ENCODE results near the gene HOXA13. TPM values are rescaled to one million over a fixed set of nuclear protein-coding genes. Genes with fewer than 3 reads are reported as not detected.

The HOXA13 gene
- polyA plus RNA-seq, 3 donors from 2014 or later: not detected

DNA sequence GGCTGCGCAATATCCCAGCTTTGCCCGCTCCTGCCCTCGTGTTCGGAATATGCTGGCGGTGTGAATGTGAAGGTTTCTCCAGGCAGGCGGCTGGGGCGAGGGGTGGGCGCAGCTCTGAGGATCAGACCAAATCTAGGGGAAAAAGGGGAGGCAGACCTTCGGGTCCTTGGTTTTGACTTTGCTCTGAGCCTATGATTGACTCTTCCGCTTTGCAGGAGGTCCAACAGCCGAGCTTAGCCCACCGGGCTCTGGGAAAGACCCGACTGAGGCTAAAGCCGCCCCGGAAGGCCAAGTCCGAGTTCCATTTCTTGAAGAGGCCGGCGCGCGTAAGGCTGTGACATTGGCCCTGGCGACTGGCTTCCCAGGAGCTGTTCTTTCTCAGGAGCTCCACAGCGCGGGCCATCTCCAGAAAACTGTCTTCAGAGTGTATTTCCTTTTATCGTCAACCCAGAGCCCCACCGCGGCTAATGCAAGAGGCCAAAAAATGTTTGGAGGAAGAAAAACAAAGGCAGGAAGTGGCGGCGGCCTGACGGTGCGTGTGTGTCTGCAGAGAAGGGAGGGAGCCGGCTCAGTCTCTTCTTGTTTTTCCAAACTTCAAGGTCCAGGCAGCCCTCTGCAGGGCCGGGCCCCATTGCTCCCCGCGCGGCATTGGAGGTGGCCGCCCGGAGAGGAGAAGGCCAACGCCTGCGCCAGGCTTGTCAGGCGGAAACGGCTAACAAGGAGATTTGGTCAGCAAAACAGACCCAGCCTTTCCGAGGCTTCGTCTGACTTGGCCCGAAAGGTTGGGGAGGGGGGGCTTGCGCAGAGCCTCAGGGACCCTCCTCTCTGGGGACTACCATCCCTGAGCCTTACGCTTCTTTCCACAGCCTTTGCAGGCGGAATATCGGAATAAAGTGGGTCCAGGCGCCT, 11.3 kb downstream of the HOXA13 start:
- Mint-ChIP-seq H3K36me3 (no peaks in the 10 kb centered on the region), H3K27me3 (ENCODE audit: low read depth in 3 of 3) (peaks cover 67 to 79% (median 79%) of the 10 kb centered on the region in 3 donors), H3K4me3 (peak overlapping the region; percentile 72 to 93 (median 85)), H3K4me1 (peaks cover 64 to 72% of the 10 kb centered on the region in 2 donors), H3K9me3 (no peaks in the 10 kb centered on the region), H3K27ac (peak overlapping the region in 1 of 6 donors; percentile 57)
- DNase-seq: no peak

DNA sequence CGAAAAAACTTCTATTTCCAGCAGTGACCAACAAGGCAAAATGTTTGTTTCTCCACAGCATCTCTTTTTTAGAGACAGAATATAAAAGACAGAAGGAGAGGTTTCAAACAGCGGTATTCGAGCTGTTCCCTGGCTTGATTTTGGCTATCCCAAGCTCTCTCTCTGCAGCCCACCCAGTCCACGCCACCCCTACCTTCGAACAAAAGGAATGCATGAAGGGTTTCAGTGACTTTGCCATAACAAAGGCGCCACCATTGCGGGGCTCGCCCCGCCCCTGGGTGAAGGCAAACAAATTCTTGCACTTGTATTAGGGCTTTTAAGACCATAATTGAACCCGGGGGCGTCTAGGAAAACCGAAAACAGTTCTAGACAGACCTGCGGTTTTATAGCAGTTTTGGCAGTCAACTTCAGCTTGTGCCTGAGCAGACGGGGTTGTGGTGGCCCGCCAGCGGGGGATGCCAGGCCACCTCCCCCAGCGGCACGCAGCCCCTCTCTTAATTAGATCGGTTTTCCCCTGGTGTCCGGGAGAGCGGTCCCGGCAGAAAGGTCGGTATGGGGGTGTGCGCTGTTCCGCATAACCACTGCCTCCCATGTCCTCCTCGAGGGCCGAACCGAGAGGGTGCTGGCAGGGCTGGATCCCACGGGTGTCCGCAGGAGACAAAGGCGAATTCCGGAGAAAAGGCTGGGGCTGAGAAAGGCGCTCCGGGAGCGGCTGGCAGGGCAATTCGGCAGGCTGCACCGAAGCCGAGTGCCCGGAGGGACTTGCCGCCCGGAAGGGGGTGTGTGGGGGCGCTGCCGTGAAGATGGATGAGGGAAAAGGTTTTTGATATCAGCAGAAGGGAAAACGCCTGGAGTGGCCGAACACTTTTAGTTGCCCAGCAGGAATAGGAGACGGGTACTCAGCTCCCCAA, 12.2 kb downstream of the HOXA13 start:
- peak overlapping the region; percentile 72 to 93 (median 85) for H3K4me3 Mint-ChIP-seq
- no peaks in the 10 kb centered on the region for H3K9me3 Mint-ChIP-seq
- H3K27me3 Mint-ChIP-seq (ENCODE audit: low read depth in 3 of 3): peaks cover 67 to 85% (median 78%) of the 10 kb centered on the region in 3 donors
- no peak overlapping the region for H3K27ac Mint-ChIP-seq
- H3K4me1 Mint-ChIP-seq: peaks cover 59 to 65% of the 10 kb centered on the region in 2 donors
- no peak for DNase-seq
- H3K36me3 Mint-ChIP-seq: no peaks in the 10 kb centered on the region

DNA sequence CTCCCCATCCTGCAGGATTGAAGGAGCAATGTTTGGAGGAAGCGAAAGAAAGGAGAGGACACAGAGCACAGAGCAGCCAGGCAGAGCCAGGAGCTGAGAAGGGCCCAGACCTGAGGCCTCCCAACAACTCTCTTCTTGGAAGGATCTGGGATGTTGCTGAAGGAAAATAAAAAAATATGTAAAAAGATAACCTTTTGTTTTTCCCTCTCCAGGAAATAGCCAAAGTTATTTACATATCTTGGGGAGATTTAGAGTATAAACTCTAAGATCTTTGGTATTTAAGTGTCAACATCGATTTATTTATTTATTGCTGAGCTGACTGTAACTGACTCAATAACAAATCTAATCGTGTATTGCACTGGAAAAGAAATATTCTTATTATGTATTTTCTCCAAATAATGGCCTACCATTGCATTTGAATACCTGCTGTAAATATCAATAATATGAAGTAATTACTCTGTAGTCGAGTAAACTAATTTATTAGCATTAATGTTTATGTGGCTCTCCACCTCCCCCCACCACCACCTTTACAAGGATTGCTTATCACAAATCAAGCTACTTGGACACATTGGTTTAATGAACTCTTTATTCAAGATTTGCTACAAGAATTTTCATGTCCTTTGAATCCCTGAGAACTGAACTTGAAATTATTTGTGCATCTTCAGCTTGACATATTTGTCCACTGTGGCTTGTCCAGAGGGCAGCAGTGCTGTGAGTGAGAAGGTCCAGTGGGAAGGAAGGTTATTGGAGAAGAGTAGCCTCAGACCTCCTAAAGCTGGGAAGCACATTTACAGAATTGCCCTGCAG, 13.0 kb downstream of the HOXA13 start:
- H3K9me3 Mint-ChIP-seq: no peaks in the 10 kb centered on the region
- peak overlapping the region; percentile 12 to 93 (median 72) for H3K4me3 Mint-ChIP-seq
- no peak overlapping the region for H3K27ac Mint-ChIP-seq
- peaks cover 66 to 86% (median 75%) of the 10 kb centered on the region in 3 donors for H3K27me3 Mint-ChIP-seq (ENCODE audit: low read depth in 3 of 3)
- H3K4me1 Mint-ChIP-seq: peaks cover 54 to 62% of the 10 kb centered on the region in 2 donors
- DNase-seq: no peak
- no peaks in the 10 kb centered on the region for H3K36me3 Mint-ChIP-seq

DNA sequence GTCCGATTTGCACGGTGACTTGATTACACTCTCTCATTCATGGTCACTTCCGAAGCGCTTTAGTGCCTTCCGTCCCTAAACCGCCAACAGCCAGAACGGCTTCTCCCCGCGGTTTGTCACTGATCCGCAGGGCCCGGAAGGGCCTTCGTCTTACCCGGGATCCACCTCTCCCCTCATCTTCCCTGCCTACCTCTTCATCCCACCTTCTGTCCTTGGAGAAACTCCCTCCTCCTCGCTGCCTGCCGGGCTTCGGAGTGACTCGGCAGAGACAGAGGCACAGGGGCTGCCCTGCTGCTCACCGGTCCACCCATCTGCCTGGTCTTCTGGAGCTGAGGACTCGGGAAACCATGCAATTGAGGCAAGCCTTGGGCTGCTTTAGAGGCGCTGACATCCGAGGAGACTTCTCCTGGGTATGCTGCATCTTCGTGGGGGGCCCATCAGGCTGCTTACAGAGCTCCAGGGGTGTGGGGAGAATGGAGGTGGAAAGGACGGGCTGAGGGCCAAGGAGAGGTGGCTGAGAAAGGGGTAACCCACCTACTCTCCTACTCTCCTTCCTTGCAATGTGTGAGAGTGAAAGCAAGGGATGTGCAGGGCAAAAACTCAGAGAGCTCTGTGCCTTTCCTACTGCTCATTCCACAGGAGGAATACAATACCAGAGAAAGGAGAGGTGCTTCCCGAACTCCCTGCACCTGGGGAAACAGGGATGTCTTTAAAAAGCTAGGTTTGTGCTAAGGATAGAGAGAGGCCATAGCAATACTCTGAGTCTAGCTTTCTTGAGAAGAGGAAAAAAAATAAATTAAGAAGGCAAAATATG, 13.8 kb downstream of the HOXA13 start:
- Mint-ChIP-seq H3K36me3 (no peaks in the 10 kb centered on the region), H3K4me1 (peaks cover 50 to 62% of the 10 kb centered on the region in 2 donors), H3K4me3 (peak overlapping the region; percentile 81 to 96 (median 86)), H3K27me3 (ENCODE audit: low read depth in 3 of 3) (peaks cover 61 to 82% (median 74%) of the 10 kb centered on the region in 3 donors), H3K9me3 (no peaks in the 10 kb centered on the region), H3K27ac (peak overlapping the region in 2 of 6 donors; percentile 11 to 65)
- no peak for DNase-seq

DNA sequence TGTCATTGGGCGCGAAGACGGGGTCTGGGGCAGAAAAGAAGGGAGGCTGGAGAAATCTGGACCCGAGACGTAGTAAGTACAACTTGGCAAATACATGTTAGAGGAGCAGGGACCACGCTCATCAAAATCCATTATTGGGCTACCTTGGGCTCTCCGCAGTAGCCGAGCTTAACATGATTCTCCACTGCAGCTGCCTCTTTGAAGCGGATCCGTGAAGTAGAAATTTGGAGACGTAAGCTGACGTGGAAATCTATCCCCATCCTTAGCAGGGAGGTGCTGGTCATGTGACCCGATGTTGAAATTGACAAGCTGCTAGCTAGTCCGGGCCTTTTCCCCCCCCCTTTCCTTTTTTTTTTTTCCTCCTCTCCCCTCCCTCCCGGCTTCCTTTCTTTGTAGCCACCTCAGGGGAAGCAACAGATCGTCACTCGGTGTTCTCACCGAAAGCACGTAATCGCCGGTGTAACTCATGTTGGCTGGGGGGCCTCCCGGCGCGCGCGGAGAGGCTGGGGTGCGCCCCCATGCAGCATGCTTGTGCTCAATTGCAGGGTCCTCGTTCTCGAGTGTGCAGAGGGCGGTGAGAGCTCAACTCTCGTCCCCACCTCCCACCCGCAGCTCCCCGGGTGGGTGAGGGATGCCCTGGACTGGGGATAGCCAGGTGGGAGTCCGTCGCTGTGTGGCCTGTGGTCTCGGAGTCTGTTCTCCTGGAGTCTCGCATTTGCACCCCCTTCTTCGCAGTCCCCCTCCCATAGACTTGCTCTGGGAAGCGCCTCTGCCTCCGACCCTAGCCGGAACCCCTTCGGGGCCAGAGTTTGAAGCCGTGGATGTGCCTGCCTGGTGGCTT, 14.7 kb downstream of the HOXA13 start, which contains the start of gene HOXA11:
Gene HOXA11, minus strand, starts transcription at position 220 of the 841 bp plus-strand sequence. Its CDS starts 88 bp downstream, at position 132.
- Mint-ChIP-seq H3K36me3 (no peaks in the 10 kb centered on the region), H3K27ac (peak within 1 kb of the TSS in 4 of 6 donors; percentile 15 to 65 (median 43)), H3K4me1 (peaks cover 52 to 62% of the 10 kb centered on the region in 2 donors), H3K9me3 (no peaks in the 10 kb centered on the region), H3K4me3 (peak within 1 kb of the TSS; percentile 81 to 96 (median 86)), H3K27me3 (ENCODE audit: low read depth in 3 of 3) (peaks cover 57 to 77% (median 68%) of the 10 kb centered on the region in 3 donors)
- no peak for DNase-seq

DNA sequence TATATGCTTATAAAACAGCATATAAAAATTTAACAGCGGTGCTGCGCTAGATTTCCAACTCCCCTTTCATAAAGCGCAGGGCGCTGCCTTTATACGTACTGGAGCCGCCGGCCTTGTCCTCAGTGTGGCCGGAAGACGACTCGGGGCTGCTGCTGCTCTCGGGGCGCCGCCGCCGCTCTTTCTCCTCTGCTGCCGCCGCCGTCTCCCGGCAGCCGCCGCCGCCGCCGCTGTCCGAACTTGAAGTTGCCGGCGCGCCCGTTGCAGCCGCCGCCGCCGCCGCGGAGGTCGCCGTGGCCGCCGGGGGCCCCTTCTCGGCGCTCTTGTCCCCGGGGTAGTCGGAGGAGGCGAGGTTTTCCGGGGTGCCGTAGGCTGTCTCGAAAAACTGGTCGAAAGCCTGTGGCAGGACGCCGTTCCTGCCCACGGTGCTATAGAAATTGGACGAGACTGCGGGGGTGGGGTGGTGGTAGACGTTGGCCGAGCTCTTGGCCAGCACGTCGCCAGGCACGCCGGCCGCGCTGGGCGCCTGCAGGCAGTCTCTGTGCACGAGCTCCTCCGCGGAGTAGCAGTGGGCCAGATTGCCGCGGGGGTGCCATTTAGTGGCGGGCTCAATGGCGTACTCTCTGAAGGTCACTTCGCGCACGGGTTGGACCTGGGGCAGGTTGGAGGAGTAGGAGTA, 15.4 kb downstream of the HOXA13 start:
- Mint-ChIP-seq H3K4me1 (peaks cover 55 to 61% of the 10 kb centered on the region in 2 donors), H3K9me3 (peaks cover 0 to 1% (median 0%) of the 10 kb centered on the region in 6 donors), H3K4me3 (peak overlapping the region; percentile 81 to 96 (median 86)), H3K27me3 (ENCODE audit: low read depth in 3 of 3) (peaks cover 57 to 75% (median 71%) of the 10 kb centered on the region in 3 donors), H3K27ac (peak overlapping the region in 3 of 6 donors; percentile 15 to 65 (median 40)), H3K36me3 (peaks cover 0 to 5% (median 0%) of the 10 kb centered on the region in 3 donors)
- DNase-seq: peak in 2 of 3 donors; percentile 45 to 55

DNA sequence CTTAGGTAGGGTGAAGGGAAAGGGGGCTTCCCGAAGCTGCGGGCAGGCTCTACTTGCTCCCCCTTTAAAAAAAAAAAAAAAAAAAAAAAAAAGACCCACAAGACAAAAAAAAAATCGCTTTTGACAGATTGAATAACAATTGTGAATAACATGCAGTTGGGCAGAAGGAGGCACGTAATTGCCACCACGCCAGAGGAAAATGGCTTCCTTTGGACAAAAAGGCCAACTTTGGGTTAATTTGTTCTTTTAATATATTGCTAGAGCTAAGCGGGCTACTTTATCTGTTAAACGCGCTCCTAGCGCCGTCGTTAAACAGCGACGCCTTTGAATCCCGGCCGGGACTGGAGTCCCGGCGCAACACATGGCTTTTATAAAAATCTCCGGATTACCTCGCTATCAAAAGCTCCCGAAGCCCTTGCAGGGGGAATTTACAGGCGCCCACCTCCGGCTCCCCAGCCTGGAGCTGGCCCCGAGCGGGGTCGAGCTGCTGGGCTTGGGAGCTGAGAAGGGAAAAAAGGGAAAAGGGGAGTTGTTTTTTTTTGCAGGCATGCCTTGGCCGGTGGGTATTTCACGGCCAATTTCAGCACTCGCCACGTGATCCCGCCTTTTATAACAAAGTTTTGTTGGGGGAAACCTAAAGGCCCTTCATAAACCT, 16.1 kb downstream of the HOXA13 start:
- DNase-seq: no peak
- H3K4me1 Mint-ChIP-seq: peaks cover 52 to 58% of the 10 kb centered on the region in 2 donors
- H3K4me3 Mint-ChIP-seq: peak overlapping the region; percentile 75 to 90 (median 82)
- H3K36me3 Mint-ChIP-seq: peaks cover 0 to 8% (median 0%) of the 10 kb centered on the region in 3 donors
- H3K9me3 Mint-ChIP-seq: peaks cover 0 to 1% (median 0%) of the 10 kb centered on the region in 6 donors
- H3K27me3 Mint-ChIP-seq (ENCODE audit: low read depth in 3 of 3): peaks cover 53 to 75% (median 73%) of the 10 kb centered on the region in 3 donors
- H3K27ac Mint-ChIP-seq: peak overlapping the region in 2 of 6 donors; percentile 46 to 49

DNA sequence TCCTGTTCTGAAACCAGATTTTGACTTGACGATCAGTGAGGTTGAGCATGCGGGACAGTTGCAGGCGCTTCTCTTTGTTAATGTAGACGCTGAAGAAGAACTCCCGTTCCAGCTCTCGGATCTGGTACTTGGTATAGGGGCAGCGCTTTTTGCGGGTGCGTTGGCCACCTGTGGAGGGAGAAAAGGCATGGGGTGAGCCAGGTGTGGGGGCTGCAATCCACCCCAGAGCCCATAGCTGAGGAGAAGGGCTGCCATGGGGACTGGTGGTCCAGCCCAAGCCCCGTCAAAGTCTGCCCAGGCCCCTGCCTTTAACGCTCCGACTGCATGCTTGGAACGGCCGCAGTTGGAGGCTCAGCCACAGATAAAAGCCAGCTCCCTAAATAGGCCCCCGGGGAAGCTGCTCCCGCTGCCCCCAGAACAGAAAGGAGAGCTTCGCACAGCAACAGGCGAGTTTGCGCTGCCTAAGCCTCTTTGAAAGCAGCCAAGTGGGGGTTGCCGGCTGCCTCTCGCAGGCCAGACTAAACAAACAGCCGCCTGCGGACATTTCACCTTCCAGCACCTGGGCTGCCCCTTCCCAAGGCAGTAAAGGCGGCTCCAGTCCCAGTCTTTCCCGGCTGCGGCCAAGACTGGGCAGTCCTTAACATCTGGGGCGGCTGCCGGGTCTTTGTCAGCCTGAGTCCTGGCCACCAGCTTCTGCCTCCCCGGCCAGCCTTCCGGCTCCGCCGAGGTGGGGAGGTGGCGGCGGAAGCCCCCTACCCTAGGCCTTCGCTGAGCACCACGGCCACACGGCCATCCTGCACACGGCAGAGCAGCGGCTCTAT, 16.8 kb downstream of the HOXA13 start:
- H3K4me3 Mint-ChIP-seq: peak overlapping the region in 3 of 5 donors; percentile 82 to 90 (median 86)
- H3K27me3 Mint-ChIP-seq (ENCODE audit: low read depth in 3 of 3): peaks cover 48 to 68% (median 66%) of the 10 kb centered on the region in 3 donors
- H3K9me3 Mint-ChIP-seq: peaks cover 0 to 1% (median 0%) of the 10 kb centered on the region in 6 donors
- H3K27ac Mint-ChIP-seq: peak overlapping the region in 1 of 6 donors; percentile 46
- DNase-seq: no peak
- peaks cover 0 to 8% (median 0%) of the 10 kb centered on the region in 3 donors for H3K36me3 Mint-ChIP-seq
- H3K4me1 Mint-ChIP-seq: peaks cover 45 to 51% of the 10 kb centered on the region in 2 donors

DNA sequence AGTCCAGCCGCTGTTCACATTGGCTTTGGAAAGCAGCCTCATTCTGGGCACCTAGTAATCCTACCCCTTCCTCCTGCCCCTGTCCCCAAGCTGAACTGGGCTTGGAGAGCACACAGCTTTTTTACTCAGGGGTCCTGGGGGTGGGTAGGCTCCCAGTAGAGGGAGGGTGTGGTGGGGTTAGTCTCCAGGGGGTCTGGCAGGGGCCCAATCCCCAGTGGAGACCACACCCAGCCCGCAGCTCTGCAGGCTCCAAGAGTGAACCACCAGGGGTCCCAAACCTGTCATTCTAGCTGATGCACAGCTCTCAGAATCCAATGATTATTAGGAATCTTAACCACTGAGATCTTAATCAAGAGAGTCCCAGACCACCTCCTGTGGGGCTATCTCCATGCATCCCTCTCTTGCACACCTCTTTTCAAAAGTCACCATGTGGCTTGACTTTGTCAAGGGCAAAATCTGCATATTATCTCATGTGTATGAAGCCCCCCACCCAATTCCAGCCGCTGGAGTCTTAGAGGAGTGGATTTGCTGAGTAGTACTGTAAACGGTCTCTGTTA, 17.5 kb downstream of the HOXA13 start:
- no peak overlapping the region for H3K27ac Mint-ChIP-seq

More for the DNA sequence above, 17.5 kb downstream of the HOXA13 start:
- H3K4me1 Mint-ChIP-seq: peaks cover 38 to 44% of the 10 kb centered on the region in 2 donors
- peaks cover 45 to 63% (median 61%) of the 10 kb centered on the region in 3 donors for H3K27me3 Mint-ChIP-seq (ENCODE audit: low read depth in 3 of 3)
- no peak for DNase-seq
- H3K4me3 Mint-ChIP-seq: peak overlapping the region in 2 of 5 donors; percentile 49 to 52
- H3K9me3 Mint-ChIP-seq: peaks cover 0 to 1% (median 0%) of the 10 kb centered on the region in 6 donors
- H3K36me3 Mint-ChIP-seq: peaks cover 0 to 8% (median 0%) of the 10 kb centered on the region in 3 donors

All from immature natural killer cell (primary cell).